ENCODE data around the gene ZNF865.

- no peak for TF ChIP-seq CTCF (conservative IDR thresholded peaks at IDR 0.05; ENCODE audit: low read length)
- no peak for TF ChIP-seq EZH2phosphoT487 (IDR thresholded peaks at IDR 0.05; ENCODE audit: borderline replicate concordance, low read depth, low read length)
Observed at GRCh38 chr19:55581145-55581822, 24.2 kb upstream of the ZNF865 start.

Data from OCI-LY7 (cell line).